ENCODE measurements around the gene ABO.

GRCh38 chr9:133304158-133304470, 29.1 kb upstream of the ABO start:
- no peak for TF ChIP-seq SIN3A (IDR thresholded peaks at IDR 0.05; ENCODE audit: borderline replicate concordance, insufficient read depth, low read length)
- TF ChIP-seq POLR2AphosphoS5 (IDR thresholded peaks at IDR 0.05; ENCODE audit: low read depth, low read length): no peak
- no peak for TF ChIP-seq REST (IDR thresholded peaks at IDR 0.05; ENCODE audit: insufficient read depth in 1 of 2, low read depth in 2 of 2, low read length in 2 of 2)
- no peak for TF ChIP-seq TAF1 (IDR thresholded peaks at IDR 0.05; ENCODE audit: borderline replicate concordance, insufficient read depth, low read length)
